ENCODE results near the gene ASXL1. TPM values are rescaled to one million over a fixed set of nuclear protein-coding genes. Genes with fewer than 3 reads are reported as not detected.

The ASXL1 gene
- polyA plus RNA-seq, 2 of the 4 experiments (the other 2 are of a cell fraction) = 35.7 to 36.0 TPM

- TF ChIP-seq CBX8 (IDR thresholded peaks at IDR 0.05) (no peak), CBX2 (IDR thresholded peaks at IDR 0.05; ENCODE audit: borderline replicate concordance, low read depth) (no peak), FOXS1 (CRISPR knock-in tag; IDR thresholded peaks at IDR 0.05) (no peak), SMC3 (IDR thresholded peaks at IDR 0.05) (no peak), POLR2A (IDR thresholded peaks at IDR 0.05; ENCODE audit: low read length) (no peak), JUN (IDR thresholded peaks at IDR 0.05) (no peak), KDM5A (IDR thresholded peaks at IDR 0.05) (no peak), RNF2 (IDR thresholded peaks at IDR 0.05; ENCODE audit: borderline replicate concordance, low read depth) (no peak), ELK1 (IDR thresholded peaks at IDR 0.05; ENCODE audit: low read depth, low read length) (no peak), EP300 (IDR thresholded peaks at IDR 0.05) (no peak), HOXB5 (CRISPR knock-in tag; IDR thresholded peaks at IDR 0.05) (no peak)
- H3K4me3 ChIP-seq = no peak overlapping the region
- ChIA-PET CTCF (interaction anchor here (1.4 kb wide), 1 partner anchor 18 kb away, joined by 5 read pairs; no protein-coding TSS in a partner anchor), POLR2A (no interaction called here)
- no peaks in the 10 kb centered on the region for H3K9me3 ChIP-seq
- WGBS (ENCODE audit: missing lambda C conversion rate) = 96% methylated on average over 8 of the region's 8 CpGs
- DNase-seq (ENCODE audit: low read depth in 1 of 2, low spot score in 1 of 2) (no peak), FAIRE-seq (no peak), ATAC-seq (no peak)
- peaks cover 5% of the 10 kb centered on the region; the same call in 1 of the 3 replicates for H3K4me1 ChIP-seq
- H3K4me2 ChIP-seq = no peak overlapping the region
- H3K27ac ChIP-seq = no peak overlapping the region
These were observed 80.3 kb downstream of the ASXL1 start for GRCh38 chr20:32438331-32438858.

- Histone ChIP-seq H3K27ac (no peak overlapping the region), H3K9me3 (no peaks in the 10 kb centered on the region), H3K4me2 (no peak overlapping the region), H3K4me1 (peaks cover 5% of the 10 kb centered on the region; the same call in 1 of the 3 replicates), H3K4me3 (no peak overlapping the region)
- no peak for TF ChIP-seq EP300 (IDR thresholded peaks at IDR 0.05)
- 94% methylated on average over 9 of the region's 11 CpGs for WGBS (ENCODE audit: missing lambda C conversion rate)
- CTCF ChIA-PET = interaction anchor here (0.9 to 11.0 kb wide), 3 partner anchors 11 to 16 kb away, joined by 4 to 82 read pairs (median 4); no protein-coding TSS in a partner anchor
- DNase-seq (ENCODE audit: low read depth in 1 of 2, low spot score in 1 of 2) (no peak), FAIRE-seq (no peak), ATAC-seq (no peak)
- POLR2A ChIA-PET = no interaction called here
These were observed 81.2 kb downstream of the ASXL1 start for GRCh38 chr20:32439132-32439829.

- DNase-seq (ENCODE audit: low read depth in 1 of 2, low spot score in 1 of 2) = no peak
- ChIA-PET POLR2A (no interaction called here), CTCF (interaction anchor here (1.4 to 11.0 kb wide), 3 partner anchors 9 to 15 kb away, joined by 4 to 82 read pairs (median 6); no protein-coding TSS in a partner anchor)
- H3K4me2 ChIP-seq = no peak overlapping the region
- 81% methylated on average over 6 of the region's 6 CpGs for WGBS (ENCODE audit: missing lambda C conversion rate)
- FAIRE-seq = no peak
- H3K9me3 ChIP-seq = no peaks in the 10 kb centered on the region
- H3K4me3 ChIP-seq = no peak overlapping the region
- H3K4me1 ChIP-seq = peaks cover 5% of the 10 kb centered on the region; the same call in 1 of the 3 replicates
- TF ChIP-seq CHD4 (IDR thresholded peaks at IDR 0.05; ENCODE audit: borderline replicate concordance) = no peak
- no peak for TF ChIP-seq KDM1A (IDR thresholded peaks at IDR 0.05; ENCODE audit: low read depth)
- H3K27ac ChIP-seq = no peak overlapping the region
- no peak for ATAC-seq
These were observed 82.1 kb downstream of the ASXL1 start for GRCh38 chr20:32440069-32440757.

- FAIRE-seq = no peak
These were observed 82.6 kb downstream of the ASXL1 start for GRCh38 chr20:32440758-32441078.

More at GRCh38 chr20:32440758-32441078, 82.6 kb downstream of the ASXL1 start:
- no peak overlapping the region for H3K4me3 ChIP-seq
- peaks cover 5% of the 10 kb centered on the region; the same call in 1 of the 3 replicates for H3K4me1 ChIP-seq
- ATAC-seq (no peak), DNase-seq (ENCODE audit: low read depth in 1 of 2, low spot score in 1 of 2) (no peak)
- POLR2A ChIA-PET = no interaction called here
- H3K27ac ChIP-seq = no peak overlapping the region
- no peak overlapping the region for H3K4me2 ChIP-seq
- TF ChIP-seq RAD21 (conservative IDR thresholded peaks at IDR 0.05 in 1 of 2, IDR thresholded peaks at IDR 0.05 in 1 of 2) (no peak), HDAC2 (IDR thresholded peaks at IDR 0.05) (no peak), GATA3 (IDR thresholded peaks at IDR 0.05; ENCODE audit: borderline replicate concordance) (no peak), REST (IDR thresholded peaks at IDR 0.05) (no peak), TFCP2L1 (CRISPR knock-in tag; IDR thresholded peaks at IDR 0.05) (no peak), JUNB (IDR thresholded peaks at IDR 0.05) (no peak), HOXA7 (CRISPR knock-in tag; IDR thresholded peaks at IDR 0.05) (no peak), BHLHE40 (IDR thresholded peaks at IDR 0.05; ENCODE audit: low read depth, low read length) (no peak), CEBPB (IDR thresholded peaks at IDR 0.05) (no peak), POLR2AphosphoS2 (conservative IDR thresholded peaks at IDR 0.05; ENCODE audit: low read length) (no peak), POLR2A (IDR thresholded peaks at IDR 0.05; ENCODE audit: low read length) (no peak), CBX8 (IDR thresholded peaks at IDR 0.05) (no peak), JUN (IDR thresholded peaks at IDR 0.05) (no peak), MYC (IDR thresholded peaks at IDR 0.05; ENCODE audit: borderline replicate concordance, low read length) (no peak), HEYL (CRISPR knock-in tag; IDR thresholded peaks at IDR 0.05) (no peak), SMC3 (IDR thresholded peaks at IDR 0.05) (no peak), RFX5 (IDR thresholded peaks at IDR 0.05) (no peak)
- 93% methylated on average over 4 of the region's 4 CpGs for WGBS (ENCODE audit: missing lambda C conversion rate)
- H3K9me3 ChIP-seq = no peaks in the 10 kb centered on the region
- CTCF ChIA-PET = interaction anchor here (1.4 to 11.0 kb wide), 4 partner anchors 9 to 212 kb away, joined by 4 to 82 read pairs (median 5); no protein-coding TSS in a partner anchor
